ENCODE measurements around the gene TRPV6. TPM values are rescaled to one million over a fixed set of nuclear protein-coding genes. Genes with fewer than 3 reads are reported as not detected.

TRPV6 gene
- total RNA-seq, 4 donors from 2014 or later = 0.14 to 2.9 TPM; not detected in 2

GRCh38 chr7:142889816-142890215 is 4.3 kb upstream of the TRPV6 start:
- TF ChIP-seq EP300 (IDR thresholded peaks at IDR 0.05; ENCODE audit: low read depth) (no peak), POLR2A (IDR thresholded peaks at IDR 0.05) (no peak), POLR2AphosphoS5 (IDR thresholded peaks at IDR 0.05) (no peak), CTCF (IDR thresholded peaks at IDR 0.05) (no peak)
- H3K4me3 ChIP-seq = no peak overlapping the region
- DNase-seq = no peak
- no peaks in the 10 kb centered on the region for H3K27me3 ChIP-seq
- H3K4me1 ChIP-seq = no peaks in the 10 kb centered on the region
- in situ Hi-C loops (cut with MboI; ENCODE audit: low pct_ligation_motif_present in 1 of 4, low pct_unique_long_range_greater_than_20kb in 1 of 4, low sequenced_read_pairs in 3 of 4) (loop anchor here in 1 of 4 donors (25.0 kb wide), 1 partner anchor 322 kb away; the partner anchor contains the start of gene TAS2R40), intact Hi-C loops (cut with DNase I; ENCODE audit: low total_unique reads) (no loop called here)
- H3K36me3 ChIP-seq = no peaks in the 10 kb centered on the region
- WGBS, 2 donors (ENCODE audit: low coverage in 1 of 2) = 31% methylated on average over 3 of the region's 3 CpGs; no CpG with 5 or more reads in 1 of the 2 donors
- no peak overlapping the region for H3K27ac ChIP-seq
- H3K9me3 ChIP-seq = no peaks in the 10 kb centered on the region

- intact Hi-C loops (cut with DNase I; ENCODE audit: low total_unique reads) = no loop called here
- no peak for TF ChIP-seq CTCF (IDR thresholded peaks at IDR 0.05)
- DNase-seq = no peak
- Histone ChIP-seq H3K27me3 (no peaks in the 10 kb centered on the region), H3K4me3 (no peak overlapping the region), H3K27ac (no peak overlapping the region), H3K9me3 (no peaks in the 10 kb centered on the region), H3K4me1 (no peaks in the 10 kb centered on the region), H3K36me3 (no peaks in the 10 kb centered on the region)
- in situ Hi-C loops (cut with MboI; ENCODE audit: low pct_ligation_motif_present in 1 of 4, low pct_unique_long_range_greater_than_20kb in 1 of 4, low sequenced_read_pairs in 3 of 4) = loop anchor here in 1 of 4 donors (25.0 kb wide), 1 partner anchor 325 kb away; the partner anchor contains the start of gene TAS2R40
- 76 to 85% methylated on average over 9 to 12 of the region's 12 CpGs for WGBS, 2 donors (ENCODE audit: low coverage in 1 of 2)
These were observed 1.9 kb upstream of the TRPV6 start for GRCh38 chr7:142887282-142888015.

GRCh38 chr7:142886866-142887265 is 1.3 kb upstream of the TRPV6 start:
- in situ Hi-C loops (cut with MboI; ENCODE audit: low pct_ligation_motif_present in 1 of 4, low pct_unique_long_range_greater_than_20kb in 1 of 4, low sequenced_read_pairs in 3 of 4) = loop anchor here in 1 of 4 donors (25.0 kb wide), 1 partner anchor 325 kb away; the partner anchor contains the start of gene TAS2R40
- Histone ChIP-seq H3K27ac (no peak overlapping the region), H3K4me3 (no peak overlapping the region), H3K4me1 (no peaks in the 10 kb centered on the region), H3K27me3 (no peaks in the 10 kb centered on the region), H3K36me3 (no peaks in the 10 kb centered on the region), H3K9me3 (no peaks in the 10 kb centered on the region)
- TF ChIP-seq POLR2A (IDR thresholded peaks at IDR 0.05) (no peak), POLR2AphosphoS5 (IDR thresholded peaks at IDR 0.05) (no peak), CTCF (IDR thresholded peaks at IDR 0.05) (no peak), EP300 (IDR thresholded peaks at IDR 0.05; ENCODE audit: low read depth) (no peak)
- 69% methylated on average over 7 of the region's 7 CpGs; no CpG with 5 or more reads in 1 of the 2 donors for WGBS, 2 donors (ENCODE audit: low coverage in 1 of 2)
- intact Hi-C loops (cut with DNase I; ENCODE audit: low total_unique reads) = no loop called here
- no peak for DNase-seq

- H3K4me1 ChIP-seq = no peaks in the 10 kb centered on the region
- no peaks in the 10 kb centered on the region for H3K9me3 ChIP-seq
- whole genome bisulfite sequencing, 2 donors (ENCODE audit: low coverage in 1 of 2) = 77% methylated on average over 4 of the region's 4 CpGs; no CpG with 5 or more reads in 1 of the 2 donors
- DNase-seq = no peak
- TF ChIP-seq CTCF (IDR thresholded peaks at IDR 0.05) (no peak), EP300 (IDR thresholded peaks at IDR 0.05; ENCODE audit: low read depth) (no peak), POLR2A (IDR thresholded peaks at IDR 0.05) (no peak), POLR2AphosphoS5 (IDR thresholded peaks at IDR 0.05) (no peak)
- H3K27me3 ChIP-seq = no peaks in the 10 kb centered on the region
- in situ Hi-C loops (cut with MboI; ENCODE audit: low pct_ligation_motif_present in 1 of 4, low pct_unique_long_range_greater_than_20kb in 1 of 4, low sequenced_read_pairs in 3 of 4) = loop anchor here in 1 of 4 donors (25.0 kb wide), 1 partner anchor 328 kb away; the partner anchor contains the start of gene TAS2R40
- H3K4me3 ChIP-seq = no peak overlapping the region
- H3K36me3 ChIP-seq = no peaks in the 10 kb centered on the region
- intact Hi-C loops (cut with DNase I; ENCODE audit: low total_unique reads) = no loop called here
- H3K27ac ChIP-seq = no peak overlapping the region
These were observed 1.3 kb downstream of the TRPV6 start for GRCh38 chr7:142884286-142884640.
